GM19395 (cell line): ENCODE results near the gene PPP3CA.

Experiments used
- ATAC-seq: cut with Tn5 transposase; IDR thresholded peaks from one replicate; pipeline ENCODE4 v1.9.1; 2021; ENCODE audit warnings: mild to moderate bottlenecking, moderate library complexity; ENCODE audit not compliant: unreplicated experiment

Gene PPP3CA

GRCh38 chr4:100977746-100978397 is 369.5 kb downstream of the PPP3CA start:
- ATAC-seq: no peak

- ATAC-seq: no peak
These were observed 370.1 kb downstream of the PPP3CA start for GRCh38 chr4:100977274-100977673.
